ENCODE results near the gene ZFHX3.

The ZFHX3 gene

GRCh38 chr16:73067671-73068540 lies 20.0 kb upstream of the ZFHX3 start:
- no peak for DNase-seq

- no peak for DNase-seq
These were observed 19.2 kb upstream of the ZFHX3 start for GRCh38 chr16:73066927-73067670.

GRCh38 chr16:73066331-73066926 lies 18.5 kb upstream of the ZFHX3 start:
- no peak for DNase-seq

GRCh38 chr16:73065632-73066330 lies 17.9 kb upstream of the ZFHX3 start:
- DNase-seq: no peak

GRCh38 chr16:73064994-73065545 lies 17.1 kb upstream of the ZFHX3 start:
- DNase-seq: no peak

GRCh38 chr16:73064212-73064993 lies 16.5 kb upstream of the ZFHX3 start:
- DNase-seq: no peak

GRCh38 chr16:73063854-73064211 lies 15.9 kb upstream of the ZFHX3 start:
- DNase-seq: no peak

GRCh38 chr16:73062743-73063733 lies 15.1 kb upstream of the ZFHX3 start:
- DNase-seq: no peak

- no peak for DNase-seq
These were observed 14.2 kb upstream of the ZFHX3 start for GRCh38 chr16:73062001-73062616.

- DNase-seq: no peak
These were observed 13.1 kb upstream of the ZFHX3 start for GRCh38 chr16:73060892-73061490.

- no peak for DNase-seq
These were observed 12.1 kb upstream of the ZFHX3 start for GRCh38 chr16:73059779-73060615.

- DNase-seq: no peak
These were observed 10.9 kb upstream of the ZFHX3 start for GRCh38 chr16:73058616-73059409.

GRCh38 chr16:73058221-73058615 lies 10.3 kb upstream of the ZFHX3 start:
- DNase-seq: no peak

GRCh38 chr16:73057291-73058210 lies 9.6 kb upstream of the ZFHX3 start:
- no peak for DNase-seq

- no peak for DNase-seq
These were observed 9.0 kb upstream of the ZFHX3 start for GRCh38 chr16:73056921-73057290.

- no peak for DNase-seq
These were observed 8.5 kb upstream of the ZFHX3 start for GRCh38 chr16:73056448-73056847.
